ENCODE results near the gene NABP1.

DNA sequence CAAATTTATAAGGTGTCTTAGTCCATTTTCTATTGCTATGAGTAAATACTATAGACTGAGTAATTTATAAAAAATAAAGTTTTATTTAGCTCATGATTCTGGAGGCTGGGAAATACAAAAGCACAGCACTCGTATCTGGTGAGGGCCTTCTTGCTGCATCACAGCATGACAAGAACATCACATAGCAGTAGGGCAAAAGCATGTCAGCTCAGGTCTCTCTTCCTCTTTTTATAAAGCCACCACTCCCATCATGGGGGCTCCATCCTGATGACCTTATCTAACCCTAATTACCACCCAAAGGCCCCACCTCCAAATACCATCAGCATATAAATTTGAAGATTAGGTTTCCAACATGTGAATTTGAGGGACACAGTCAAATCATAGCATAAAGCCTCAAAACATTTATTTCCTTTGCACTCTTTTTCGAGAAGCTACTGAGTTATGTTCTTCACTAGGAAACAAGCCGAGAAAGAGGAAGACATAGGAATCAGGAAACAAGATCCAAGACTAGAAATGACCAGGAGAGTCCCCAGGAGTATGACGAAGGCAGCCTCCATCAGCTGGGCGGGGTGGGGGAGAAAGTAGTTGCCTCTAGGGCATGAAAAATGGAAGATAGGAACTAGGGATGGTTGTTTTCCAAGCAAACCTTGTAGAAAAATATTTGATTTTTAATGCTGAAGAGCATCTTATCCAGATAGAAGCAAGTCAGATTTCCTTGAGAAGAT lies 24.1 kb upstream of the NABP1 start:
- TF ChIP-seq, protein P1, sequence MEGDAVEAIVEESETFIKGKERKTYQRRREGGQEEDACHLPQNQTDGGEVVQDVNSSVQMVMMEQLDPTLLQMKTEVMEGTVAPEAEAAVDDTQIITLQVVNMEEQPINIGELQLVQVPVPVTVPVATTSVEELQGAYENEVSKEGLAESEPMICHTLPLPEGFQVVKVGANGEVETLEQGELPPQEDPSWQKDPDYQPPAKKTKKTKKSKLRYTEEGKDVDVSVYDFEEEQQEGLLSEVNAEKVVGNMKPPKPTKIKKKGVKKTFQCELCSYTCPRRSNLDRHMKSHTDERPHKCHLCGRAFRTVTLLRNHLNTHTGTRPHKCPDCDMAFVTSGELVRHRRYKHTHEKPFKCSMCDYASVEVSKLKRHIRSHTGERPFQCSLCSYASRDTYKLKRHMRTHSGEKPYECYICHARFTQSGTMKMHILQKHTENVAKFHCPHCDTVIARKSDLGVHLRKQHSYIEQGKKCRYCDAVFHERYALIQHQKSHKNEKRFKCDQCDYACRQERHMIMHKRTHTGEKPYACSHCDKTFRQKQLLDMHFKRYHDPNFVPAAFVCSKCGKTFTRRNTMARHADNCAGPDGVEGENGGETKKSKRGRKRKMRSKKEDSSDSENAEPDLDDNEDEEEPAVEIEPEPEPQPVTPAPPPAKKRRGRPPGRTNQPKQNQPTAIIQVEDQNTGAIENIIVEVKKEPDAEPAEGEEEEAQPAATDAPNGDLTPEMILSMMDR (conservative IDR thresholded peaks at IDR 0.05; ENCODE audit: low read length) = no peak
- no peak for TF ChIP-seq EZH2phosphoT487 (IDR thresholded peaks at IDR 0.05; ENCODE audit: borderline replicate concordance, low read depth, low read length)
